Stimulated activated naive CD4-positive, alpha-beta T cell treated with Interleukin-2 at 50 U/mL for 16 hours (primary cell): ENCODE data around the gene SNRNP48.

Experiments used
- DNase-seq: peaks from one replicate; lab custom pipeline; 2025; lab: John Stamatoyannopoulos, UW

Gene SNRNP48

DNA sequence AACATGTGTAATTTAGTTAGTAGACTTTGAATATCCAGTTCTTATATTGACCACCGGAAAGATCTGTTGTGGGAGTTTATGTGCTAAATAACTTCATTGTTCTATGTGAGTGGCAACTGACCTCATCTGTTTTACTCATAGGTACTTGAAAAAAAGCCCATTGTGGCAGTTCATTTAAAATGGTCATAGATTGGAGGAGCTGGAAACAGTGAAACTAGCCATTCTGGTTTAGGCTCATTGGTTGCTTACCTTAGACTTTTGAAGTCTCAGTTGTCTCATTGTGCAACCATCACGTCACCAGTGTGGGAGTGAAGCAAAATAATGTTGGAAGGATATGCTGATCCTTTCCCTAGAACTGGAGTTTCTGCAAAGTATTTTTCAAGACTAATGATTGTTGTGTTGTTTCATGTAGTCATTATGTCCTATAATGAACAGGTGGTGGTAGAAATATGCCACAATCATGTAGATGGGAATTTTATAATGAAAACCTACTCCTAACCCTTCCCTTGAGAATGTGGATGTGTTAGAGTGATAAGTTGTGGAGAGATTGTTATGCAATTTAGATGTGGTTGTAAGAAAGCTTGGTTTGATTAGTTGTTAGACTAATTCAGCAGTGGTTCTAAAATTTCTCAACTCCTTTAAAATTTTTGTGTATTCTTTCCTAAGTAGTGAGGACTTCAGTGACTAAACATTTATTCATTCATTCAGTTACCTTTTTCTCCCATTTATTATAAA is 30.2 kb upstream of the SNRNP48 start:
- DNase-seq: no peak

DNA sequence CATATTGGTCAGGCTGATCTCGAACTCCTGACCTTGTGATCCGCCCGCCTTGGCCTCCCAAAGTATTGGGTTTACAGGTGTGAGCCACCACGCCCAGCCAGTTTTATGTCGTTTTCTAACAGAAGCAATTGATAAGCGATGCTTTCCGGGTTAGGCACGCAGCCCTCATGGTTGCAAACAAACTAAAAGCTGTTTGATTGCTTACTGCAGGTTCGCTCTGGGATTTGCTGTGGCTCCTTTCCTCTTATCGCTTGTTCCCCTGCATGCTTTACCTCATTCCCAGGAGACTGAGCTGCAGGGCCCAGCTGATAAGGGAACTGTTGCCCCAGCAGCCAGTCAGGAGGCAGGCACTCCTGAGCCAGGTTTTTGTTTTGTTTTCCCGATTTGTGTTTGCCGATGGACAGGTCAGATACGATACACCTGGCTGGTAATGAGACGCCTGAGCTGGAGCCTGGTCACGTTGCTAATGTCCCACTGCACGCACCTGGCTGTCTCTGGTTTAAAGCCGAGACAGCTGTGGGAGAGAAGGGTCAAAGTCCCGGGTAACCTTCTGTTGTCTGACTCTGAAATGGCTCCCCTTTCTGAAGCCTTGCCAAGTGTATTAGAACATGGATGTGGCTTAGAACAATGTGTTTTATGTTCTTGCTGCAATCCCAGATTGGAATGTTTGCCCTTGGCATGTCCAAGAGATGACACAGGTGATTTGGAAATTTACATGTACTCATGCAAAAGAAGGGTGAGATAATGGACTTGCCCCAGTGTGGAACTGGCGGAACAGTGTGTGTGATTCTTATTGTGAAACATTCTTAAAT is 28.6 kb upstream of the SNRNP48 start:
- DNase-seq: no peak

DNA sequence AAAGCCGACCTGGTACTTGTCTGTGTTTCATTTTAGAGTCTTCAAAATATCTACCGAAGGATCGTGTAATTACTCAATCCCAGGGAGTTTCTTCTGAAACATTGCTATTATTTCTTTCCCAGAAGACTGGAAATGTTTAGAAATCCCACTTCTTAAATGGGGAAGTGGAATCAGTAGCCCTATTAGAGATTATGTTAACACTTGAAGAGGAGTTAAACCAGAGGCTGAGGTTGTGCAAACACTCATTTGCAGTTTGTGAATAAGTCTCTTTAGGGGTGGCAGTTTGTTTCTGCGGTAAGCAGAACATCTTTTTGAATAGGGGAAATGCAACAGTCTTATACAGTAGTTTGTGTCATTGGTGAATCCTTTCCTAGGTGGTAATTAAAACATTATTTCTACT is 27.2 kb upstream of the SNRNP48 start:
- DNase-seq: no peak

DNA sequence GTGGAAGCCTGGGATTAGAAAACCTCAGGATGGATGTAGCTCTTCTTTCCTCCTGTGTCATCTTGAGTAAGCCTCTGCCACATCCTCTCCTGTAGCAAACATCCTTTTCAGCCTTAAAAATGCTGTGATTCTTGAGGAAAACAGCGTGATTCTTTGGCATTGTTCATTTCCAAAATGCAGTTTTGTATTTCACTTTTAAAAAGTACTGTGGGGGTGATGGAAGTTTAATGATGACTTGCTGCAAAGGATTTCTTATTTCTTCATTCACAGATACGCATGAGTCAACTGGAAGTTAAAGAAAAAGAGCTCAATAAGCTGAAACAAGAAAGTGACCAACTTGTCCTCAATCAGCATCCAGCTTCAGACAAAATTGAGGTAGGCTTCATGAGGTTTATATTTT is 23.9 kb upstream of the SNRNP48 start:
- DNase-seq: no peak

DNA sequence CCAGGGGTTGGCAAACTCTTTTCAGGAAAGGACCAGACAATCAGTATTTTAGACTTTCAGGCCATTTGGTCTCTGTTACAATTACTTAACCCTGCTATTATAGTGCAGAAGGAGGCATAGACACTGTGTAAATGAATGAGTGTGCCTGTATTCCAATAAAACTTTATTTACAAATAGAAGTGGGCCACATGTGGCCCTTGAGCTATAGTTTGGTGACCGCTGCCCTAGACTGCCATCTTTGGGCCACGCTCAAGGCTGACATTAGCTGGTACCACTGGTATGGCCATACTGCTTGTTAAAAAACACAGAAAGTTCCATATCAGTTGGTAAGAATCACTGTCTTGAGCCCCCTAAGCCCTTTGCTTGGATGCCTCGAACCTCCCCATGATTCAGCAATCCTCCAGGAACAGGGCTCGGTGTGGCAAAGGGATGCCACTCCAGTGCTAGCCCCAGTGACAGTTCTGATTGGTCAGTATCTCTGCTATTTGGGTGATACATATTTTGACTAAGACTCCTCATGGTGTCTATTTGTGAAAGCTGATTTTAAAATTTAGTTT is 23.3 kb upstream of the SNRNP48 start:
- no peak for DNase-seq

DNA sequence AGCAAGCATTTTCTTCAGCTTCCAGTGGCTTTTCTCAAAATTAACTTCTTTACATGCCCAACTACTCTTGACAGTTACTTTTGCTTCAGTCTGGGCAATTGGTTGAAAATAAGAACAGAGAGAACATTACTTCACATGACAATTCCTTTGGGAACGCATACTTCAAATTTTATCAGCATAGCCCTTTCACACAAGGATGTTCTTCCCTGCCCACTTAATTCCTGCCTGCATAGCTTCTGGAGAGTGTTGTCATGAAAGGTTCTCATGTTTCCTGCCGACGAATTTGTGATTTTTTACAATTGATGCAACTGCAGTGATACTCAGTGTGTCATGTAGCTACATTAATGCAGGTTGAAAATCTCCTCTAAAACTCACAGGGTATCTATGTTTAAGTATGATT is 22.0 kb upstream of the SNRNP48 start:
- DNase-seq: no peak

DNA sequence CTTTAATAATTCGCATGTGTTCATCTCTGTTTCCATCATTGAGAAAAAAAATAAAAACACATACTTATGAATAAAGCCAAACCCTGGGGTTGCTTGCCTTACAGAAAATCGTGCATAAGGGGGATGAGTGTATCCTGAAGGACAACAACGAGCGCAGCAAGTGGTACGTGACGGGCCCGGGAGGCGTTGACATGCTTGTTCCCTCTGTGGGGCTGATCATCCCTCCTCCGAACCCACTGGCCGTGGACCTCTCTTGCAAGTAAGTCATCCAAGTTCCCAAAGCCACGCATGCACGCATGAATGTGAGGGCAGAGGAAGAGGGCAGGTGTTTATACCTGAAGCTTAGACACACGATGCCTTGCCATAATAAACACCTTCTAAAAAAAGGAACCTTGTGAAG is 20.9 kb upstream of the SNRNP48 start:
- DNase-seq: no peak

DNA sequence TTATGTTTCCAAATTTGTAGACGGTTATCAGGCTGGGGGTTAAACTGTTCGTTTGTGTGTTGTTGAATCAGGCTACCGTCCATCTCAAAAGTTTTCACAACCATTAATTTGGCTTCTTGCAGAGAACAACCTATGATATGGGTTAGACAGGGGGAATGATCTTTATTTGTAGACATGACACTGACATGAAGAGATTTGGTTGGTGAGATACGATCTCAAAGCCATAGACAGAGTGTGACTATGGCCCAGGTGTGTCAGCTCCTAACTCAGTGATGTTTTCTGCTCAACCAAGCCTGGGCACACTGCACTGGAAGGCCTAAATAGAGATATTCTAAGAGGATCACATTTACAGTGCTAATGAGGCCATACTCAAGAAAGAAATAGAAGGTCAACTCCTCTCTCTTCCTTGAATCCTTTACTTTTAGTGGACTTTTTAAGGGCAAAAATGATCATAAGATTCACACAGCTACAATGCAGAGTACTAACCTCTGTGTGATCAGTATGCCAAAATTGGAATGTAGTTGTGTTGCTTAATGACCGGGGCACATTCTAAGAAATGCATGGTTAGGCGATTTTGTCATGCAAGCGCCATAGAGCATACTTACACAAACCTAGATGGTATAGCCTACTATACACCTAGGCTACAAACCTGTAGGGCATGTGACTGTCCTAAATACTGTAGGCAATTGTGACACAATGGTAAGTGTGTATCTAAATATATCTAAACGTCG is 17.6 kb upstream of the SNRNP48 start:
- no peak for DNase-seq

DNA sequence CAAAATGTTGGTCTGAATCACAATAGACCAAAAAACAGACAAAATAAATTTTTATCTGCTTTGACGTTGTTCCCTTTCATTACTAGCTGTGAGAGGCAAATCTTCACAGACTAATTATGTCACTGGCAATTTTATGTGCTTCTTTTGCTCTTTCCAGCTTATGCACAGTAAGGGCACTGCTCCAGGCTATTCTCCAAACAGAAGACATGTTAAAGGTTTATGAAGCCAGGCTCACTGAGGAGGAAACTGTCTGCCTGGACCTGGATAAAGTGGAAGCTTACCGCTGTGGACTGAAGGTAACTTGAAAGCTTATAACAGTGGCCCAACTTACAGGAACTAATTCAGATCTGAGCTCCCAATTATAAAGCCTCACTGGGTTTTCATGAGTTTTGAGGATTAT is 15.5 kb upstream of the SNRNP48 start:
- DNase-seq: no peak

DNA sequence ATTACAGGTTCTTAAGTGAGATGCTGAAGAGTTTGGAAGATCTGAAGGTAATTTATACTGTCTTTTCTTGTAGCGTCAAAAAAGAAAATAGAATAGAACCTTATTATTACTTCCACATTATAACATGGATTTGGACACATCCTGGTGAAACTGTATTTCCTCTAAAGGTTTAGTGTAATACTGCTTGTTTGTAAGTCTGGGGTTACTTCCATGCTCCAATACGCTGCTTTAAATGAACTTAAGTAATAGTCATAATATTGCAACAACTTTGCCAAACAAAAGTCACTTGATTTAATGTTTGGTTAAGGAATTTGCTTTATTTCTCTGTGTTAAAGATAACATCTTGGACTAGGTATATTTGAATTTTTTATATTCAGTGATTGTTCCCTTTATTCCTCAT is 11.5 kb upstream of the SNRNP48 start:
- no peak for DNase-seq

DNA sequence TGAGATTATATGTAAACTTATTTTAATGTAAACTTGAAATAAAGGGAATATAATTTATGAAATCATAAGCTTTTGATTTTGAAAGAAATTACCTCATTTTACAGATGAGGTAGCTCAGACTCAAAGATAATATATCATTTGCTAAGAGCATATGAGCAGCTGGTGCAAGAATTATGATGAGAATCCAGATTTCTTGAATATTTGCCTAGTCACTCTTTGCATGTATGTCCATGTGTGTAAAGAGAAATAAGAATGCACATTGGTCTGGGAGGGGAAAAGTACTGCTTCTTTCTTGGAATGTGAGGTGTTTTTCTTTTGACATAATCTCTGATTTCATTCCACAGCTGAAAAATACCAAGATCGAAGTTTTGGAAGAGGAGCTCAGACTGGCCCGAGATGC is 11.1 kb upstream of the SNRNP48 start:
- no peak for DNase-seq

DNA sequence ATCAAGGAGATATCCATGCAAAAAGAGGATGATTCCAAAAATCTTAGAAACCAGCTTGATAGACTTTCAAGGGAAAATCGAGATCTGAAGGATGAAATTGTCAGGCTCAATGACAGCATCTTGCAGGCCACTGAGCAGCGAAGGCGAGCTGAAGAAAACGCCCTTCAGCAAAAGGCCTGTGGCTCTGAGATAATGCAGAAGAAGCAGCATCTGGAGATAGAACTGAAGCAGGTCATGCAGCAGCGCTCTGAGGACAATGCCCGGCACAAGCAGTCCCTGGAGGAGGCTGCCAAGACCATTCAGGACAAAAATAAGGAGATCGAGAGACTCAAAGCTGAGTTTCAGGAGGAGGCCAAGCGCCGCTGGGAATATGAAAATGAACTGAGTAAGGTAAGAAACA is 10.1 kb upstream of the SNRNP48 start:
- no peak for DNase-seq

DNA sequence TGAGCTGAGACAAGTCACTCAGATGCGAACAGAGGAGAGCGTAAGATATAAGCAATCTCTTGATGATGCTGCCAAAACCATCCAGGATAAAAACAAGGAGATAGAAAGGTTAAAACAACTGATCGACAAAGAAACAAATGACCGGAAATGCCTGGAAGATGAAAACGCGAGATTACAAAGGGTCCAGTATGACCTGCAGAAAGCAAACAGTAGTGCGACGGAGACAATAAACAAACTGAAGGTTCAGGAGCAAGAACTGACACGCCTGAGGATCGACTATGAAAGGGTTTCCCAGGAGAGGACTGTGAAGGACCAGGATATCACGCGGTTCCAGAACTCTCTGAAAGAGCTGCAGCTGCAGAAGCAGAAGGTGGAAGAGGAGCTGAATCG is 9.5 kb upstream of the SNRNP48 start:
- DNase-seq: no peak

DNA sequence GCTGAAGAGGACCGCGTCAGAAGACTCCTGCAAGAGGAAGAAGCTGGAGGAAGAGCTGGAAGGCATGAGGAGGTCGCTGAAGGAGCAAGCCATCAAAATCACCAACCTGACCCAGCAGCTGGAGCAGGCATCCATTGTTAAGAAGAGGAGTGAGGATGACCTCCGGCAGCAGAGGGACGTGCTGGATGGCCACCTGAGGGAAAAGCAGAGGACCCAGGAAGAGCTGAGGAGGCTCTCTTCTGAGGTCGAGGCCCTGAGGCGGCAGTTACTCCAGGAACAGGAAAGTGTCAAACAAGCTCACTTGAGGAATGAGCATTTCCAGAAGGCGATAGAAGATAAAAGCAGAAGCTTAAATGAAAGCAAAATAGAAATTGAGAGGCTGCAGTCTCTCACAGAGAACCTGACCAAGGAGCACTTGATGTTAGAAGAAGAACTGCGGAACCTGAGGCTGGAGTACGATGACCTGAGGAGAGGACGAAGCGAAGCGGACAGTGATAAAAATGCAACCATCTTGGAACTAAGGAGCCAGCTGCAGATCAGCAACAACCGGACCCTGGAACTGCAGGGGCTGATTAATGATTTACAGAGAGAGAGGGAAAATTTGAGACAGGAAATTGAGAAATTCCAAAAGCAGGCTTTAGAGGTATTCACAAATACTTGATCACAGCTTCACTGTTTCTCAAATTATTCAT is 8.9 kb upstream of the SNRNP48 start:
- DNase-seq: no peak

DNA sequence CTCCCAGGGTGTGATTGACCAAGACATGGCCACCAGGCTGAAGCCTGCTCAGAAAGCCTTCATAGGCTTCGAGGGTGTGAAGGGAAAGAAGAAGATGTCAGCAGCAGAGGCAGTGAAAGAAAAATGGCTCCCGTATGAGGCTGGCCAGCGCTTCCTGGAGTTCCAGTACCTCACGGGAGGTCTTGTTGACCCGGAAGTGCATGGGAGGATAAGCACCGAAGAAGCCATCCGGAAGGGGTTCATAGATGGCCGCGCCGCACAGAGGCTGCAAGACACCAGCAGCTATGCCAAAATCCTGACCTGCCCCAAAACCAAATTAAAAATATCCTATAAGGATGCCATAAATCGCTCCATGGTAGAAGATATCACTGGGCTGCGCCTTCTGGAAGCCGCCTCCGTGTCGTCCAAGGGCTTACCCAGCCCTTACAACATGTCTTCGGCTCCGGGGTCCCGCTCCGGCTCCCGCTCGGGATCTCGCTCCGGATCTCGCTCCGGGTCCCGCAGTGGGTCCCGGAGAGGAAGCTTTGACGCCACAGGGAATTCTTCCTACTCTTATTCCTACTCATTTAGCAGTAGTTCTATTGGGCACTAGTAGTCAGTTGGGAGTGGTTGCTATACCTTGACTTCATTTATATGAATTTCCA is 4.6 kb upstream of the SNRNP48 start:
- no peak for DNase-seq

DNA sequence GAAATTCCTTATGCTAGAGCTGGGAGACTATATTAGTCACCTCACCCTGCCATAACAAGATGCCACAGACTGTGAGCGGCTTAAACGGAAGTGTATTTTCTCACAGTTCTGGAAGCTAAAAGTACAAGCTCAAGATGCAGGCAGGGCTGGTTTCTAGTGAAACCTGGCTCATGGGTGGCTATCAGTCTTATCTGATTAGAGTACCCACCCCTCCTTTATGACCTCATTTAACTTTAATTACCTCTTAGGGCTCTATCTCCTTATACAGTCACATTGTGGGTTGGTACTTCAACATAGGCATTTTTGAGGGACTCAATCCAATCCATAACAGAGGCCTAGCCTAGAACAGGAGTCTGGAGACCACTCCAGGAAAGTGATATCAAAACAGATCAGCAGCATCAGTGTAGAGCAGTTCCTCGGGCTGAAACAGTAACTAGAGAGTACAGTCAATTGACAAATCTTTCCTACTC is 2.3 kb upstream of the SNRNP48 start:
- no peak for DNase-seq

DNA sequence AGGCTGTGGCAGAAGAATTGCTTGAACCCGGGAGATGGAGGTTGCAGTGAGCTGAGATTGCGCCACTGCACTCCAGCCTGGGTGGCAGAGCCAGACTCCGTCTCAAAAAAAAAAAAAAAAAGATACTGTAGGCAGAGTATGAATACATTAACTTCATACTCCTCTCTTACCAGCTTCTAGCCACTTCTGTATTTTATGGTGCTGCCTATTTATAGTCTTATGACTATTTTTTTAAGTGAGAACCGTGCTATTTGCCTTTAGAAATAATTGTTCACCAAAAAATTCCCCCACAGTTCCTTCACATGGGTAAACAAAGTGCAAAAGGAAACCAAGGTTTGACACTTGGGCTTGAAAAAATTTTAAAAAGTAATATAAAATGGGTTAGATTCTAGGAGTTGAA is 1.5 kb upstream of the SNRNP48 start:
- no peak for DNase-seq

DNA sequence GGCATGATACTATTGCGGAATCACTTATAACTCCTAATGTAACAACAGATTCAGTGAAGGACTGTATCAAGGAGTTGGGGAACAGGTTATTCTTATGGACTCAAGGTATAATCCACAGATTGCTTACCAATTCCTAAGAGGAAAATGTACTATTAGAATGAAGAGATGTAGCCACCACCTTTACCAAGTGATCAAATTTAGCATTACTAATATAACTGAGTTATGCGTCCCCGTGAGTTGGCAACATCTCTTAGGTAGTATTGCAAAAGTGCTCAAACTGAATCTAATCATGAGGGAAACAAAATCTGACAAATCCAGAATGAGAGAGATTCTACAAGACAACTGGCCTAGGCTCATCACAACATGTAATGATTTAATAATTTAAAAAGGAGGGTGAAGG is 777 bp upstream of the SNRNP48 start:
- DNase-seq: no peak

DNA sequence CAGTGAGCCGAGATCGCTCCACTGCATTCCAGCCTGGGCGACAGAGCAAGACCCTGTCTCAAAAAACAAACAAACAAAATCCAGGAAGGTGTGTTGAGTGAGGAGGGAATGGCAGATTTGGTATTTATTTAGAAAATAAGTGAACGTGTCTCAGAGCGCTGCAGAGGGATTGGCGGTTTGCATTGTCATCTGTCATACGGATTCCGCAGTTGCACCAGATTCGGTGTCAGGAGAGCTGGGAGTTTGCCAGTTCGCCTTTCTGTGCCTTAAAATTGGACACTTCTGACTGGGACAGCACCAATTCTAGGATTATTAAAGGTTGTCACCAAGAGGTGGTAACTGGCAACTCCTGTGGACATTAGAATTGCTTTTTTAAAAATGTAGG is 912 bp downstream of the SNRNP48 start:
- no peak for DNase-seq

DNA sequence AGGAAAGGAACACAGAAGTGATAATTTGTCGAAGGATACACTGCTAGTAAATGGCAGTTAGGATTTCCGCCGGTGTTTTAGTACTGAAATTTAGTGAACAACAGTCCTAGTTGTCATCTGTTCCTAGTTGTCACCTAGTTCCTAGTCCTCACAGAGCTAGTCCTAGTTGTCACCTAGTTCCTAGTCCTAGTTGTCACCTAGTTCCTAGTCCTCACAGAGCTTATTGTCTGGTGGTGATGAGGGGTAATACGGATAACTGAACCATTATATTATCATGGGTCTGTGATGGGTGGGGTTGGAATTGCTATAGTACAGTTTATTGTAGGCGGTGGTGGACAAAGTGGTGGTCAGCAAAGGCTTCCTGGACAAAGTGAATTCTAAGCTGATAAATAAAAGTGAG is 1.8 kb downstream of the SNRNP48 start:
- DNase-seq: no peak

DNA sequence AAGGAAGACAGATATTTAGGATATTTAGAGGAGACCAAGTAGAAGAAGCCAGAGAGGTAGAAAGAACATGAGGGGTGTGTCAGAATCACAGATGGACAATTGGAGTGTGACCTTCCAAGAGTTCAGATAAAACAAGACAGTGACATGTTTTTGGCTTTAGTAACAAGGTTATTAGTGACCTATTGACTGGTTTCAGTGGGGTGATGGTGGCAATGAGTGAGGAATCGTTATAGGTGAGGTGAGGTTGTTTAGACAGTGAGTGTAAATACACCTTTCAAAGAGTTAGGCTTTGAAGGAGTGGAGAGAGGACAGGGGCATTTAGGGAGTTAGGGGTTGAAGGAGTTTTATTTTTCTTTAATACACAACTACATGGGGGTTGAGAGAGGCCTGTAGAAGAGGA is 3.2 kb downstream of the SNRNP48 start:
- no peak for DNase-seq
